Right lung (tissue), 5 donors: ENCODE results near the gene TCTA. TPM values are rescaled to one million over a fixed set of nuclear protein-coding genes. Genes with fewer than 3 reads are reported as not detected.

ENCODE experiments used
- DNase-seq, 2 donors: peaks; one replicate each; pipeline ENCODE4 v3.0.0-alpha.2; 2013
- polyA plus RNA-seq, 5 donors: library from polyadenylated mRNA; unstranded; fragments of 120-200 nt; gene quantifications; one replicate each; pipeline versions ENCODE4 v1.2.1 to v1.2.3, GENCODE V29; 2013; ENCODE audit warnings: inconsistent platforms in 1 of 5, low replicate concordance in 1 of 5; ENCODE audit not compliant: insufficient read length in 5 of 5, insufficient read depth in 1 of 5

TCTA gene
- polyA plus RNA-seq, 5 donors, result 17.3 to 24.0 (median 20.9) TPM

DNA sequence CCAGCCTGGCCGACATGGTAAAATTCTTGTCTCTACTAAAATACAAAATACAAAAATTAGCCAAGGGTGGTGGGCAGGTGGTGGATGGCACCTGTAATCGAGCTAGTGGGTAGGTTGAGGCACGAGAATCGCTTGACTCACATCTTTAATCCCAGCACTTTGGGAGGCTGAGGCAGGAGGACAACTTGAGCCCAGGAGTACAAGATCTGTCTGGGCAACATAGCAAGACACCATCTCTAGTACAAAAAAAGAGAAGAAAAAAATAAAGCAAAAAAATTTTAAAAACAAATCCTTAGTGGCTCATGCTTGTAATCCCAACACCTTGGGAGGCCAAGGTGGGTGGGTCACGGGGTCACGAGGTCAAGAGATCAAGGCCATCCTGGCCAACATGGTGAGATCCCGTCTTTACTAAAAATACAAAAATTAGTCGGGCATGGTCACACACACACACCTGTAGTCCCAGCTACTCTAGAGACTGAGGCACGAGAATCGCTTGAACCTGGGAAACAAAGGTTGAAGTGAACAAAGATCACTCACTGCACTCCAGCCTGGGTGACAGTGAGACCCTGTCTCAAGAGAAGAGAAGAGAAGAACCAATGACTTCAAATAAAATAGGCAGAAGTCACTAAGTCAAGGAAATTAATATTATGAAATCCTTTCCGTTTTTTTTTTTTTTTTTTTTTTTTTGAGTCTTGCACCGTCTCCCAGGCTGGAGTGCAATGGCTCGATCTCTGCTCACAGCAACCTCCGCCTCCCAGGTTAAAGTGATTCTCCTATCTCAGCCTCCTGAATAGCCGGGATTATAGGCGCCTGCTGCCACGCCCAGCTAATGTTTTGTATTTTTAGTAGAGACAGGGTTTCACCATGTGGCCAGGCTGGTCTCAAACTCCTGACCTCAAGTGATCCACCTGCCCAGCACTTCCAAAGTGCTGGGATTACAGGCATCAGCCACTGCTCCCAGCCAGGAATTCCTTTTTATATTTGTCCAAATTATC, 5.4 kb upstream of the TCTA start:
- no peak for DNase-seq

DNA sequence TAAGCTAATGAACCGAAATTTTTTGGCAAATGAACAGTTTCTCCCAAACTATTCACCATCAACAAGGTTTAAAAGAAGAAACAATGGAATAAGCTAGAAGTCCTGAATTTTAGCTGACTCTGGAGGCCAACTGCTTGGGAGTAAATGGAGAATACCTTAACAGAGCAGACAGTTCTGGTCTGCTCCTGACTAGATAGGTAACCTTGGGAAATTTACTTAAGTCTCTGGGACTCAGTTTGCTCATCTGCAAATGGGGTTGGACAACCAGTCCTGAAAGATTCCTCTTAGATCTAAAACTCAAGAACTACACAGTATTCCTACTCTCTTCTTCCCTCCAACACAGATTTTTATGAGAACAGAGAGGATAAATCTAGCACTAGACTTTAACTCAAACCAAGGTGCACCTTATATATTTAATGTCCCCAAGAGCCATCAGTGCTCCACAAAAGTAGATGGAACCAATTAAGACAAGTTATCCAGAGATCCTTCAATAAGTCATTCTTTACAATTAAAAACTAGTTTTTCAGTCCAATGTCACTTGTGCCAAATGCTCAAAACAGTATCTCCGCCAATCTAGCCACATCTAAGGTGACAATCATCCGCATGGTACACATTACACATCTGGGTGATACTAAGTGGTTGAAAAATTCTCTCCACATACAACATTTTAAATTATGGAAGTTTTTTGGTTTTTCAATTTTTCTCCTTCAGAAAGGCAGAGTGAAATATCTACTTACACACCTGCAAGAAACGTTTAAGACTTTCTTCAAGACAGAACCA, 2.0 kb upstream of the TCTA start:
- DNase-seq, result no peak

DNA sequence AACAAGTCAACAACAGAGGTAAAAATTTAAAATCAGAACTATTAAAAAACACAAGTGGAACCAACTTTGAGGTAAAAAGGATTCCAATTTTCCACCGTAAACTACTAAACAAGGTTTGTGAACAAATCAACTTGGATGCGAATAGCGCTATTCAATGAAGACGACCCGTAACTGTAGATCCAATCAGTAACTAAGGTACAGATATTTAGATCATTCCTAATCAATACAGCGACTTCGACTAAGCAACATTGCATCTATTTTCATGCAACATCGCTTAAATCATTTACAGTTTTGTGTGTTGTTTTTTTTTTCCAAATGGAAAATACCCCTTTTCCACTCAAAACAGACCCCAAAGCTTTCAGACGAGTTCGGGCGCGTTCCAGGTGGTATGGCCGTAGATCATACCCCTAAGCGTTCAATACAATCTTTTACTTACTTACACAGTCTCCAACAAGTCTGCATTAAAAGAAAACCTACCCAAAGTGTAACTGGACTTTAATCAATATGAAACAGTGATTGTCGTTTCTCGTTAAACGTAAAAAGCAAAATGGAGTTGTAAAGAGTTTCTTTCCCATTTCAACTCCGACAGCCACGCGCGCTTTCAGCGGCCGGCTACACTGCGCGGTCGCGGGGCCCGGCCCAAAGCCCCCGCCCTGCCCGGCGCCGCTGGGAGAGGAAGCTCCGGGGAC, 1.2 kb upstream of the TCTA start:
- DNase-seq, result no peak

DNA sequence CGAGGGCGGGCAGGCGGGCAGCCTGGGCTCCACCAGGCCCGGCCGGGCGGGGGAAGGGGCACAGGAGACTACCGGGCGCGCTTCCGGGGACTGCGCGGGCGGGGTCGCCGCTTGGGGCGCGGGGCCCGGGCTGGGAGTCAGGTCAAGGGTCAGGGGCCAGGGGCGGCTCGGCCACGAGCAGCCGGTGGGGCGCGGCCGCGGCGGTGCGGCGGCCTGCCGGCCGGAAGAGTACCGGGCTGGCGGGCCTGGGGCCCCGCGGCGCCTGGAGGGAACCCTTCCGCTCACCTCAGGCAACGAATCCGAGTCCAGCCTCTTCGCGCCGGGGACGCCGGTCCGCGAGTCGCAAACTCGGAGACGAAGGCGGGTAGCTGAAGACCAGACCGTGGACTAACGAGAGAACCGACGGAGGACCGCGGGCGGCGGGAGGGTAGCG, 672 bp upstream of the TCTA start:
- no peak for DNase-seq

DNA sequence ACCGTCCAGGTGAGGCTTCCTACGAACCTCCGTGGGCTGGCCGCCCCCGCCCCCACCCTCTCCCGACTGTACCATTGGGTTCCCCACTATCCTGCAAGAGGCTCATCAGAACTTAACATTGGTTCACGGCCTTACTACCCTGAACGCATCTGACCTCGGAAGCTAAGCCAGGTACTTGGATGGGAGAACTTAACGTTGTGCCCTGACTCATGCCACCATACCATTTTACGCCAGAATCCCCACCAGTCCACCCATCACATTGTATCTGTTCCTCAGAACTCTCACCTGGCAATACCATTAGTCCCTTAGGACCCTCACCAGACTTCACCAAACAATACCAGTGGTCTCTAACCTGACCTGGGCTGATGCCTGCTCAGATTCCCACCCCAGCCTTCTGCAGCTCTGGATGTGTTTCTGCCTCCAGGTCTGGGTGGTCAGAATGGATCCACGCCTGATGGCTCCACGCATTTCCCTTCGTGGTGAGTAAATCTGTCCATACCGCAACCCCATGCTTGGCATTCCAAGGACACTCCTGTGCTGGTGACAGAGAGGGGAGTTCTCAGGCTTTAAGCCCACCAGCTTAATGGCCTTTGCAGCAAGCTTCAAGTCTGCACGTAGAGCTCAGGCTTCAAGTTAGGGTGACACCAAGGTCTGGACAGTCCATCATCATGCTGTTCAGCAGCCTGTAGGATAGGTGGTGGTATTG, 562 bp downstream of the TCTA start:
- DNase-seq, result no peak

DNA sequence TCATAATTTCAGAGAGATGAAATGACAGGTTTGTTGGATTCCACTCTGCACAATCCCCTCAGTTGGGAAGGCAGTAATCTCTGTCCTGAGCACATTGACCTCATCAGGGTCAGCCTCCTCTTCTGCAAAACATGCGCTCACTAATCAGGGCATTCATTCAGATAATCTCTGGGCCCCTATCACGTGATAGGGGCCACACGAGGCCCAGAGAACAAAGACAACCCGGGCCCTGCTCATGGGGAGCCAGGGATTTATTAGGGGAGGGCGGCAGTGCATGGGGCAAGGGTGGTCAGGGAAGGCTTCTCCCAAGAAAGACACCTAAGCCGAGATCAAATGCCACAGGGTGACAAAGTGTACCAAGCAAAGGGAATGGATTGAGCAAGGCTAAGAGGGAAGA, 1.1 kb downstream of the TCTA start:
- DNase-seq, result no peak

DNA sequence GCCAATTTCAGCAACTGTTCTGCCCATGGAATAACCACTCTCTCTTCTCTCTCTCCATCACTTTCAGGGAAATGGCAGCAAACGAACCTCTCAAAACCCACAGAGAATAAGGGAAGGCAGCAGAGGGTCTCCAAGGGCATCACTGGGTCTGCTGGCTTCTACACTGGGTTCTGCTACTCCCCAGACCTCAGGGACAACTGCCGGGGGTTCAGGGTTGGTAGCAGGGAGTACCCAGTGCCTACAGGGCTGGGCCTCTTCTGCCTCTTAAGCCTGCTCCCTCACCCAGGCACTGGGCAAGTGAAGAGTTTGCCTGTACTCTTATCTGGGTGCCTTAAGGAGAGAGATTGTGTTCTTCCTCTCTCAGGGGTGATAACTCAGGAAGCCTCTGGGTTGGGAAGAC, 2.5 kb downstream of the TCTA start:
- DNase-seq, result no peak

DNA sequence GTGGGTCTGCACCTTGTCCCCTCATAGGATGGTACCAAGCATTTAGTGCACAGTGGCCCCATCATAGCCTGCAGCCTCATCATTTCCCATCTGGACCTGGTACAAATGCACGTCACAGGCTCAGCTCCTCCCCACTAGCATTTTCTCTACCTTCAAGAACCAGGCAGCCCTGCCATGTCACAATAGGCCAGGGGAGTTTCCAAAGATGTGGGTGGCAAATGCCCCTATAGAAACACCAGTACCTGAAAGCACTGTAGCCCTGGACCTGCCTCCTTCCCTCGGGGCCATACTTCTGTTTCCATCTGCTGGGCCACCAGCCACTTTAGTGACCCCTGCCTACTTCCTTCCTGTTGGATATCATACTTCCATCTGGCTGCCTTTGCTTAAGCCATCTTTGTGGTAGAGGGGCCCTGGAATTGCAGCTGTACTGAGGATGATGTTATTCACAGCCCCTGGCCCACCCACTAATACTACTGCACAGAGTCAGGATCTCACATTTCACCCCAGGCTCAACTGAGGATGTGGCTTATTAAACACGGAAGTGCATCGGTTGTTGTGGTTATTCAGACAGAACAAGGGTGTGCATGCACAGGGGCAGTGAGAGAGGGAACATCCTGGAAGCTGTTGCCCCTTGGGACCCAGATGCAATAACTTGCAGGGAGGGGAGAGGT, 3.8 kb downstream of the TCTA start:
- DNase-seq, result no peak

DNA sequence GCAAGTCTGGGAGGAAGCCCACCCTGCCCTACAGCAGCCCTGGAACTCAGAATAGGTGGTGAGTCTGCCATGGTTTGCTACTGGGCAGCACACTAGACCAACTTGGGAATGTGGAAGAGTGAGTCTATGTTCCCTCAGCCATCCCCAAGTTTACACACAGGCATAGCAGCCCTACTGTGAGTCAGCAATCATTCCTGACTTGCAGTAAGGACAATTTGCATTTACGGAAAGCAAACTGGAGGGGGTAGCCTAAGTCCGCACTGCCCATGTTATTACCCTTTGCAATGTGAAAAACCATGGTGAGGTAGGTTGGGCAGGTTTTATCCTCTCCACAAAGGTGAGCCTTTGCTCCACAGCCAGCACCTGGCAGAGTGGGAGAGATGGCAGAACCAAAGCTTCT, 4.6 kb downstream of the TCTA start:
- DNase-seq, result no peak

DNA sequence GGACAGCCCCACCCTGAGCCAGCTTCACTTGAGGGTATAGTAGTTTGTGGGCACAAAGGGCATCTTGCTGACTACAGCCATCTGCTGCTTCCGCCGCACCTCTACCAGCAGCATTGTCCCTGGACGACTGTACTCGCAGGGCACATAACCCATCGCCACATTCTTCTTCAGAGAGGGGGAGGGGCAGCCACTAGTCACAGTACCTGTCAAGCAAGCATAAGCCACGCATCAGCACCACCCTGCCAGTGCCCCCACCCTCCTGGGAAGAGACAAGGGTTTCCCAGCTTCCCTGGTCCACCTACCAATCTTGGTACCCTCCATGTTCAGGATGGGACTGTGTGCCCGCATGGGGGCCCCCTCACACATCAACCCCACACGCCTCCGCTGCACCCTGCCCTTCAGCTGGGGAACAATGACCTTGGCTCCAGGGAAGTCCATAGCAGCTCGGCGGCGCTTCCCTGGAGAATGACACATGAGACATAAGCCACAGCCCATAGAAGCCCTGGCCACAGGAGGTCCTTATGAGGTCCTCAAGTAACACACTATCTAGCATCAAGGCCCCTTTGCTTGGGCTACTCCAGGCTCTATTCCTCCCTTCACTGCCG, 5.4 kb downstream of the TCTA start:
- DNase-seq, result no peak

DNA sequence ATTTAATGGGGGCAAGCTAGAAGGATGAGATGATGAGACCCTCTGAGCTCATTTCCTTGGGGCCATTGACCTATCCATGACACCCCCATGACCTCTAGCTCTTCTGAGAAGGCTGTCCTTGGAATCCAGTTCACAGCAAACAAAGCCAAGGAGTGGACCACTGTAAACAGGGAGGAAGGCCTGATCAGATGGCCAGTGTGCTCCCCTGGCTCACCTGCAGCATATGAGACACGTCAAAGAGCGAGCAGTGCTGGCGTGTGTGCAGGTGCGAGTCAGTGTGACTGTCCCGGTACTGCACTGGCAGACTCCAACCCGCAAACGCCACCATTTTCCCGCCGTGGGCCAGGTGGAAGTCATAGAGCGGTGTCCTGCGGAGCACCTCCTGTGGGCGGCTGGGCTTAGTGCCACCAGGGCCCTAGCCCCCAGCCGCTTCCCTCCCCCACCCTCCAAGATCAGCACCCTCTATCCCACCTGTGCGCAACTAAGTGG, 9.7 kb downstream of the TCTA start:
- no peak for DNase-seq

DNA sequence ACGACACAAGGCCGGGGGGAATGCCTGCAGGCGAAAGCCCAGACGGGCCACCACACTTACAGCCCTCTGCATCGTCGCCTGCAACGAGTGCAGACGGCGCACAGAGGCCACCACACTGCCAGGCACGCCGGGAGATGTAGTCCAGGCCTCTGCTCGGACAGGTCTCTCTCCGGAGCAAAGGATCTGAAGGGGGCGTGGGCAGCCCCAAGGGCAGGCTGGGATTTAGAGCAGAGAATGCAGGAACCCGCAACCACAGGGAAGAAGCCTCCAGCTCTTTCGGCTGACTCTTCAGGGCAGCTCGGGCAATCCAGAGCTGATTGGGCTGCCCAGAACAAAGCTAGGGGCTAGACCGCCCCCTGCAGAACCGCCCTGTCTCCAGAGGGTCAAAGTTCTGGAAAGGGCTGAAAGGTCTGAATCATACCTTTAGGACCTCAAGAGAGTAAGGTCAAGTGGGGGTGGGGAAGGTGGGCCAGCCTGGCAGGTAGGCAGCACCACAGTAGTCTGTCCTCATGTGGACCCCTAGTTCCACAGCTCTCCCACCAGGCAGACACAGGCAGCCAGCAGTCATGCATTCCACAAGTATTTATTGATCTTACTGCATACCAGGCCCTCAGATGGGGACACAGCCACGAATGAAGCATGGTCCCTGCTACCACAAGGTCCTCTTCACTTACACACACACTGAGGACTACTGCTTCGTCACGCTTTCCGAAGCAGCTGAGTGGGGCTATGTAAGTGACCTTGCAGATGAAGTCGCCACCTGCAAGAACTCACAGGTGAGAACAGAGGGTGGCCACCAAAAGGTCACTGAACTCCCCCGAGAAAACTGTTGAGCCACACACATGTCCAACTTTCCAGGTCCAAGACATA, 10.4 kb downstream of the TCTA start, which contains the start of gene AMT:
Gene AMT (minus strand): TSS at position 95 of the 870 bp plus-strand sequence. CDS start 23 bp downstream, at position 72.
- DNase-seq, result no peak

DNA sequence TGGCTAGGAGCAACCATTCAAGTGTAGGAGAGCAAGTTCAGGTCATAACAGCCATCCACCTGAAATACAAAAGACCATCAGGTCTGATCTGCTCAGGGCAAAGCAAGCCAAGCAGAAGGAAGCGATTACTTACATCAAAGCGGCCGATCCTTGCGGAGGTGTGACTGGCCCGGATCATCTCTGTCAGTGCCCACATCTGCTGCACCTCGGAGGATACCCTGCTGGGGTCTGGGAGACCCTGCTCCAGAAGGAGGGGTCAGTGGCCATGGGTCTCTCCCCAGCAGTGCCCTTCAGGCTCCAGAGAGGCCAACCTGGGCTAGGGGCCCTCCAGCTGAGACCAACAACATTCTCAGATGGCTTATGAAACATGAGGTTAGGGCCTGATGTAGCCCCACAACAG, 12.6 kb downstream of the TCTA start:
- DNase-seq, result no peak

DNA sequence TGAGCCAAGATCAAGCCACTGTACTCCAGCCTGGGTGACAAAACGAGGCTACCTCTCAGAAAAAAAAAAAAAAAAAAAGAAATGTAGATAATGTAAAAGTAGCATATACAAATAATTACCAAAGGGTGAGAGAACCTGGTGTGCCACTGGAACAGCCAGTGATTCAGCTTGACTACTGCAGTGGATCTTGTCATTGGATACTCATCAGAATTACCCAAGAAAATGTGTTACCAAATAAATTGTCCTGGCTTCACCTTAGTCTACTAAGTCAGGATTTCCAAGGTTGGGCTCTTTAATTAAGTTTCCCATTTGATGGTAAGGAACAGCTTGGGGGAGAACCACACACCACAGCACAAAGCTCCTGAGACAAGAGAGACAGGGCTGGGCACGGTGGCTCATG, 15.4 kb downstream of the TCTA start:
- DNase-seq, result no peak

DNA sequence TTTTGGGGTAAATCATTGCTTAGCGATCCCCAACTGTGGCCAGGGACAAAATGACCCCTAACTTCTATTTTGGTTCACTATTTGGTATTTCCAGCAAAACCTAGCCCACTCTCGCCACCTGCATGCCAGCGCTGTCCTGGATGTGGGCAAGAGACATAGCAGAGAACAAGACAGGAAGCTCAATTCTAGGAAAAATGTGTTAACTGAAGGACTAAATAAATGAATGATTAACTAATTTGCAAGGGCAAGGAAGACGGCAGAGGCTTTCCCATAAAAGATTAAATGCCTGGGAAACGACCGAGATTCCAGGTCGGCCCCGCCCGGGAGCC, 16.5 kb downstream of the TCTA start:
- no peak for DNase-seq

DNA sequence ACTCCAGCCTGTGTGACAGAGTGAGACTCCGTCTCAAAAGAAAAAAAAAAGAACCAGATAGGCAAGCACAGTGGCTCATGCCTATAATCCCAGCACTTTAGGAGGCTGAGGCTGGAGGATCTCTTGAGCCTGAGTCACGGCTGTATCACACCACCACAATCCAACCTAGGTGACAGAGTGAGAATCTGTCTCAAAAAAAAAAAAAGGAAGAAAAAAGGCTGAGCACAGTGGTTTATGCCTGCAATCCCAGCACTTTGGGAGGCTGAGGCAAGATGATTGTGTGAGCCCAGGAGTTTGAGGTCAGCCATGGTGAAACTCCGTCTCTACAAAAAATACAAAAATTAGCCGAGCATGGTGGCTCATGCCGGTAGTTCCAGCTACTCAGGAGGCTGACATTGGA, 22.5 kb downstream of the TCTA start:
- DNase-seq, result no peak

DNA sequence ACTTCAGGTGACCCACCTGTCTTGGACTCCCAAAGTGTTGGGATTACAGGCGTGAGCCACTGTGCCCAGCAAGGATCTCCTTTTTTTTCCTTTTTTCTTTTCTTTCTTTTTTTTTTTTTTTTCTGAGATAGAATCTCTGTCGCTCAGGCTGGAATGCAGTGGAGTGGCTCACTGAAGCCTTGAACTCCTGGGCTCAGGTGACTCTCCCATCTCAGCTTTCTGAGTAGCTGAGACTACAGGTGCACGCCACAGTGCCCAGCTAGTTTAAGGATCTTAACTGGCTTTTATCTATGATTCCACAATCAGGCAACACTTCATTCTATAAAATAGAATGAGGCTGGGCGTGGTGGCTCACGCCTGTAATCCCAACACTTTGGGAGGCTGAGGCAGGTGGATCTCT, 33.2 kb downstream of the TCTA start:
- no peak for DNase-seq

DNA sequence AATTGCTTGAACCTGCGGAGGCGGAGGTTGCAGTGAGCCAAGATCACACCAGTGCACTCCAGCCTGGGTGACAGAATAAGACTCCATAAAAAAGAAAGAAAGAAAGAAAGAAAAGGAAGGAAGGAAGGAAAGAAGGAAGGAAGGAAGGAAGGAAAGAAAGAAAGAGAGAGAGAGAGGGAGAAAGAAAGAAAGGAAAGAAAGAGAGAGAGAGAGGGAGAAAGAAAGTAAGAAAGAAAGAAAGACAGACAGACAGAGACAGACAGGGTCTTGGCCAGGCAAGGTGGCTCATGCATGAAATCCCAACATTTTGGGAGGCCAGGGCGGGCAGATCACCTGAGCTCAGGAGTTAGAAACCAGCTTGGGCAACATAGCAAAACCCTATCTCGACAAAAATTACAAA, 41.4 kb downstream of the TCTA start:
- no peak for DNase-seq

DNA sequence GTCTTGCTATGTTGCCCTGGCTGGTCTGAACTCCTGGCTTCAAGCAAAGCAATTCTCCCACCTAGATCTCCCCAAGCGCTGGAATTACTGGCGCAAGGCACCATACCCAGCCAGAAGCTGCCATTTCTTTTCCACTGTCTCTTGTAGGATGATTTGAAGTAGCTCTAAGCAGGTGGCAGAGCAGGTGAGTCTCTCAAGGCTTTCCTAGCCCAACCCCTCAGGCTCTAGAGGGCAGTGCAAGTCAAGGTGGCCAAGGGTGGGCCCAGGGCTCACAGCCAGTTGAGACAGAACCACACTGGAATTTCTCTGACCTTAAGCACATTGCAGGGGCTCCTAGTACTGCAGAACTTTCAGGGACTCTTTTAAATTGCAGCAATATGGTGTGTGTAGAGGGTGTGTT, 42.2 kb downstream of the TCTA start:
- no peak for DNase-seq
